ENCODE measurements around the gene AGER.
"Not testable (repeated sequence)": the region's sequence is repeated elsewhere in the genome, so short reads cannot be mapped to it uniquely, and the experiment has no call there.

The AGER gene

GRCh38 chr6:32148289-32149091 is 35.6 kb downstream of the AGER start:
- peak in 1 of 2 donors; percentile 62 for DNase-seq (ENCODE audit: low read depth in 2 of 2)

GRCh38 chr6:32147401-32148132 is 36.5 kb downstream of the AGER start:
- no peak for DNase-seq (ENCODE audit: low read depth in 2 of 2)

- no peak for DNase-seq (ENCODE audit: low read depth in 2 of 2)
Measured at GRCh38 chr6:32146687-32147086, 37.4 kb downstream of the AGER start.

GRCh38 chr6:32146287-32146686 is 37.8 kb downstream of the AGER start:
- no peak for DNase-seq (ENCODE audit: low read depth in 2 of 2)

GRCh38 chr6:32144238-32144637 is 39.8 kb downstream of the AGER start:
- DNase-seq (ENCODE audit: low read depth in 2 of 2): not testable (repeated sequence)

- no peak for DNase-seq (ENCODE audit: low read depth in 2 of 2)
Measured at GRCh38 chr6:32140420-32141046, 43.5 kb downstream of the AGER start.

GRCh38 chr6:32139590-32139989 is 44.5 kb downstream of the AGER start:
- no peak for DNase-seq (ENCODE audit: low read depth in 2 of 2)

- DNase-seq (ENCODE audit: low read depth in 2 of 2): no peak
Measured at GRCh38 chr6:32137454-32137853, 46.6 kb downstream of the AGER start.

GRCh38 chr6:32133786-32134185 is 50.3 kb downstream of the AGER start:
- DNase-seq (ENCODE audit: low read depth in 2 of 2): no peak

GRCh38 chr6:32132110-32132509 is 51.9 kb downstream of the AGER start:
- no peak for DNase-seq (ENCODE audit: low read depth in 2 of 2)

GRCh38 chr6:32131439-32131948 is 52.6 kb downstream of the AGER start:
- no peak for DNase-seq (ENCODE audit: low read depth in 2 of 2)

All from stimulated activated CD4-positive, alpha-beta T cell treated with anti-CD3 and anti-CD28 coated beads, Interleukin-1b, Interleukin-23, amount 100 ng/mL, for 1 hour (primary cell).